A549 (cell line): ENCODE results near the gene RBM47. TPM values are rescaled to one million over a fixed set of nuclear protein-coding genes. Genes with fewer than 3 reads are reported as not detected.
A peak's percentile ranks its signal among the peaks of the same experiment; 100 is the strongest.

ENCODE experiments used
- ATAC-seq, 2 experiments: fragments of 200-7000 bp in 1 of 2; fragments of >200 bp in 1 of 2; cut with Nextera tagmentation in 1 of 2; cut with Tn5 transposase in 1 of 2; 3 replicates each; pipeline versions ENCODE4 v1.8.0 to v1.9.1; 2018 to 2020; ENCODE audit warnings: mild to moderate bottlenecking in 1 of 2, moderate library complexity in 1 of 2
- CTCF ChIA-PET: fragments of 300-600 bp; sonication (Branson Sonifier 250); formaldehyde crosslinking; extraction: SDS; loops from one replicate; lab custom pipeline; 2021; ENCODE audit warnings: antibody characterized with exemption, inconsistent platforms; lab: Yijun Ruan, JAX
- POLR2A ChIA-PET: fragments of 350-600 bp; formaldehyde crosslinking; extraction: SDS; loops from one replicate; lab custom pipeline; 2021; ENCODE audit warnings: antibody characterized with exemption, inconsistent platforms; lab: Yijun Ruan, JAX
- DNase-seq, 2 experiments: peaks; one replicate each; pipeline versions ENCODE4 v3.0.0 to v3.0.0-alpha.2; 2011 to 2016; ENCODE audit warnings: low read depth in 1 of 2, low spot score in 1 of 2
- FAIRE-seq: peaks from 2 replicates; lab custom pipeline; 2011; peaks lifted over from hg19 to GRCh38; lab: Jason Lieb, UNC
- H3K27ac ChIP-seq, 2 experiments: fragments of >200 bp; sonication (Bioruptor Twin); formaldehyde crosslinking; 3 replicates each; pipeline ENCODE4 v1.5.1; 2016 to 2017
- H3K4me1 ChIP-seq: fragments of >200 bp; sonication (Bioruptor Twin); formaldehyde crosslinking; 3 replicates; pipeline ENCODE4 v1.6.1; 2016
- H3K4me2 ChIP-seq: fragments of >200 bp; sonication (Bioruptor Twin); formaldehyde crosslinking; 3 replicates; pipeline ENCODE4 v1.6.1; 2016
- H3K4me3 ChIP-seq: fragments of >200 bp; sonication (Bioruptor Twin); formaldehyde crosslinking; 3 replicates; pipeline ENCODE4 v1.5.1; 2016
- H3K9me3 ChIP-seq: fragments of >200 bp; sonication (Bioruptor Twin); formaldehyde crosslinking; 3 replicates; pipeline ENCODE4 v1.6.1; 2016
- BHLHE40 ChIP-seq: IDR thresholded peaks from 2 replicates; pipeline ENCODE4 v1.6.1; 2012; ENCODE audit warnings: low read depth, low read length, inconsistent platforms
- CBX2 ChIP-seq: fragments of 200-600 bp; sonication (generic); IDR thresholded peaks from 2 replicates; pipeline ENCODE4 v1.6.1; 2016; ENCODE audit warnings: low read depth, mild to moderate bottlenecking, borderline replicate concordance
- CBX8 ChIP-seq: fragments of 200-600 bp; sonication (generic); IDR thresholded peaks from 2 replicates; pipeline ENCODE4 v1.6.1; 2016
- CEBPB ChIP-seq, 2 experiments: fragments of >200 bp in 1 of 2; sonication (Bioruptor Twin) in 1 of 2; formaldehyde crosslinking in 1 of 2; IDR thresholded peaks; 2 replicates each; pipeline ENCODE4 v1.6.1; 2012 to 2016
- FOXS1 ChIP-seq: fragments of 250-450 bp; sonication (Bioruptor Pico); IDR thresholded peaks from 2 replicates; pipeline ENCODE4 v1.5.0; 2020; ENCODE audit warnings: mild to moderate bottlenecking, moderate library complexity
- HEYL ChIP-seq: fragments of 250-450 bp; sonication (Bioruptor Pico); IDR thresholded peaks from 2 replicates; pipeline ENCODE4 v1.8.0; 2021; ENCODE audit warnings: mild to moderate bottlenecking, moderate library complexity
- HOXA7 ChIP-seq: fragments of 250-450 bp; sonication (Bioruptor Pico); IDR thresholded peaks from 2 replicates; pipeline ENCODE4 v1.5.0; 2020; ENCODE audit warnings: mild to moderate bottlenecking, moderate library complexity
- JUN ChIP-seq, 2 experiments: fragments of >200 bp; sonication (Bioruptor Twin); formaldehyde crosslinking; IDR thresholded peaks; 2 replicates in 1 of 2; 3 replicates in 1 of 2; pipeline ENCODE4 v1.6.1; 2016 to 2017
- MAFK ChIP-seq: fragments of 450-650 bp; IDR thresholded peaks from 2 replicates; pipeline ENCODE4 v1.6.1; 2014; ENCODE audit not compliant: partially characterized antibody
- MYC ChIP-seq: IDR thresholded peaks from 2 replicates; pipeline ENCODE4 v1.6.1; 2012; ENCODE audit warnings: mild to moderate bottlenecking, inconsistent platforms, low read length, improper control_type of control experiment, borderline replicate concordance
- NFE2L2 ChIP-seq: fragments of 150-350 bp; conservative IDR thresholded peaks from 2 replicates; pipeline ENCODE4 v1.6.1; 2014; ENCODE audit warnings: low read length
- PBX3 ChIP-seq: IDR thresholded peaks from 2 replicates; pipeline ENCODE4 v1.6.1; 2012
- POLR2A ChIP-seq: IDR thresholded peaks from 2 replicates; pipeline ENCODE4 v1.6.1; 2012; ENCODE audit warnings: mild to moderate bottlenecking, low read length
- POLR2AphosphoS2 ChIP-seq: conservative IDR thresholded peaks from 2 replicates; pipeline ENCODE4 v1.6.1; 2012; ENCODE audit warnings: low read length, improper control_type of control experiment, inconsistent platforms
- RCOR1 ChIP-seq: fragments of 150-350 bp; IDR thresholded peaks from 2 replicates; pipeline ENCODE4 v1.6.1; 2014; ENCODE audit warnings: antibody characterized with exemption, low read length, low read depth
- REST ChIP-seq: fragments of 200-600 bp; sonication (generic); IDR thresholded peaks from 2 replicates; pipeline ENCODE4 v1.6.1; 2016; ENCODE audit warnings: antibody characterized with exemption, mild to moderate bottlenecking, moderate library complexity
- ZNF302 ChIP-seq: fragments of 250-450 bp; sonication (Bioruptor Pico); IDR thresholded peaks from 2 replicates; pipeline ENCODE4 v1.9.0; 2021; ENCODE audit warnings: inconsistent platforms, mild to moderate bottlenecking, moderate library complexity
- WGBS: methylation state at CpG from one replicate; pipeline ENCODE4 v1.1.6; 2017; ENCODE audit errors: missing lambda C conversion rate; 5-methylcytosine and 5-hydroxymethylcytosine counted together
- polyA plus RNA-seq, 4 experiments: library from polyadenylated mRNA; depleted of rRNA in 3 of 4; stranded (reverse); fragments of >200 nt; fragmentation: RNase III in 1 of 4; extraction: RNeasy Plus Mini Kit Qiagen cat#74134 plus additional on column Dnase treatment in 1 of 4; gene quantifications; 2 replicates in 3 of 4; 3 replicates in 1 of 4; pipeline ENCODE4 v1.2.3, GENCODE V29; 2011 to 2017
- TF ChIP-seq, protein P1 (sequence below): fragments of 450-650 bp; IDR thresholded peaks from 2 replicates; pipeline ENCODE4 v1.6.1; 2014; ENCODE audit warnings: antibody characterized with exemption
- TF ChIP-seq, protein P2 (sequence below): fragments of >200 bp; sonication (Bioruptor Twin); formaldehyde crosslinking; IDR thresholded peaks from 3 replicates; pipeline ENCODE4 v1.5.1; 2016
- TF ChIP-seq, protein P3 (sequence below): fragments of >200 bp; sonication (Bioruptor Twin); formaldehyde crosslinking; IDR thresholded peaks from 2 replicates; pipeline ENCODE4 v1.6.1; 2016

The RBM47 gene
- polyA plus RNA-seq, 2 of the 4 experiments (the other 2 are of a cell fraction) = 38.1 to 43.3 TPM

DNA sequence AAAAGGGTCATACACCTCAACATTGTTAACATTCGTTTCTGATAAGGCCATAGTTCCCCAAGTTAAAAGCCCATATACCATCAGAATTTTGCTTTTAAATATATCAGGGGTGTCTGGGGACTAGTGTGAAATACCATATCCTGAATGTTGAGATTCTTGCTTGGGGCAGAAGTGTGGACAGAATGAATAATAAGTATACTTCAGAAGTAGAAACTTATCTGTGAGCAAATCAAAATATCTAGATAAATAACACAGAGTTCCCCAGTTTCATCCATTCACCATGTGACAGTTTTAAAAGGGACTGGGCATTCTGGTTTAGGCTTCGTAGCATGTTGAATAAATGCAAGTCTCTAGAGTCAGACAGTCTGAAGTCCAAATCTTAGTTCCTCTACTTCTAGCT, 184.0 kb downstream of the RBM47 start (continued):
- TF ChIP-seq REST = no peak
- TF ChIP-seq JUN (IDR thresholded peaks at IDR 0.05) = no peak
- no peak for TF ChIP-seq ZNF302 (CRISPR knock-in tag)
- no peak for TF ChIP-seq BHLHE40
- no peak for TF ChIP-seq HEYL (CRISPR knock-in tag)
- TF ChIP-seq FOXS1 (CRISPR knock-in tag) = no peak

- FAIRE-seq (no peak), DNase-seq (no peak), ATAC-seq (no peak)
- no peak for TF ChIP-seq MYC
- TF ChIP-seq, protein P1, sequence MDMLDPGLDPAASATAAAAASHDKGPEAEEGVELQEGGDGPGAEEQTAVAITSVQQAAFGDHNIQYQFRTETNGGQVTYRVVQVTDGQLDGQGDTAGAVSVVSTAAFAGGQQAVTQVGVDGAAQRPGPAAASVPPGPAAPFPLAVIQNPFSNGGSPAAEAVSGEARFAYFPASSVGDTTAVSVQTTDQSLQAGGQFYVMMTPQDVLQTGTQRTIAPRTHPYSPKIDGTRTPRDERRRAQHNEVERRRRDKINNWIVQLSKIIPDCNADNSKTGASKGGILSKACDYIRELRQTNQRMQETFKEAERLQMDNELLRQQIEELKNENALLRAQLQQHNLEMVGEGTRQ = no peak
- no peak for TF ChIP-seq POLR2AphosphoS2
- TF ChIP-seq MAFK = no peak
- no peak for TF ChIP-seq CBX2
- TF ChIP-seq HOXA7 = no peak
- TF ChIP-seq RCOR1 = no peak
- TF ChIP-seq, protein P2, sequence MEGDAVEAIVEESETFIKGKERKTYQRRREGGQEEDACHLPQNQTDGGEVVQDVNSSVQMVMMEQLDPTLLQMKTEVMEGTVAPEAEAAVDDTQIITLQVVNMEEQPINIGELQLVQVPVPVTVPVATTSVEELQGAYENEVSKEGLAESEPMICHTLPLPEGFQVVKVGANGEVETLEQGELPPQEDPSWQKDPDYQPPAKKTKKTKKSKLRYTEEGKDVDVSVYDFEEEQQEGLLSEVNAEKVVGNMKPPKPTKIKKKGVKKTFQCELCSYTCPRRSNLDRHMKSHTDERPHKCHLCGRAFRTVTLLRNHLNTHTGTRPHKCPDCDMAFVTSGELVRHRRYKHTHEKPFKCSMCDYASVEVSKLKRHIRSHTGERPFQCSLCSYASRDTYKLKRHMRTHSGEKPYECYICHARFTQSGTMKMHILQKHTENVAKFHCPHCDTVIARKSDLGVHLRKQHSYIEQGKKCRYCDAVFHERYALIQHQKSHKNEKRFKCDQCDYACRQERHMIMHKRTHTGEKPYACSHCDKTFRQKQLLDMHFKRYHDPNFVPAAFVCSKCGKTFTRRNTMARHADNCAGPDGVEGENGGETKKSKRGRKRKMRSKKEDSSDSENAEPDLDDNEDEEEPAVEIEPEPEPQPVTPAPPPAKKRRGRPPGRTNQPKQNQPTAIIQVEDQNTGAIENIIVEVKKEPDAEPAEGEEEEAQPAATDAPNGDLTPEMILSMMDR = no peak
- TF ChIP-seq CBX8 = no peak
- TF ChIP-seq NFE2L2 = no peak
- TF ChIP-seq POLR2A = no peak
- TF ChIP-seq, protein P3, sequence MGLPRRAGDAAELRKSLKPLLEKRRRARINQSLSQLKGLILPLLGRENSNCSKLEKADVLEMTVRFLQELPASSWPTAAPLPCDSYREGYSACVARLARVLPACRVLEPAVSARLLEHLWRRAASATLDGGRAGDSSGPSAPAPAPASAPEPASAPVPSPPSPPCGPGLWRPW = no peak
- no peak for TF ChIP-seq CEBPB (IDR thresholded peaks at IDR 0.05)
- TF ChIP-seq PBX3 = no peak
- ChIA-PET CTCF (interaction anchor here (1.0 kb wide), 1 partner anchor 116 kb away, joined by 3 read pairs; no protein-coding TSS in a partner anchor), POLR2A (no interaction called here)
- 90% methylated on average over 1 of the region's 1 CpG for WGBS
- H3K4me1 ChIP-seq = peaks cover 11% of the 10 kb centered on the region
- 0 out of 3 replicates have a peak overlapping the region, but pooled peaks have one; percentile 5 for H3K4me2 ChIP-seq
- no peak overlapping the region for H3K27ac ChIP-seq
- no peak overlapping the region for H3K4me3 ChIP-seq
- no peaks in the 10 kb centered on the region for H3K9me3 ChIP-seq
Observed at GRCh38 chr4:40441430-40441829, 188.2 kb downstream of the RBM47 start.
